IPS-20b (cell line): ENCODE data around the gene TAF11.

ENCODE experiments used
- H3K27ac ChIP-seq: one replicate; pipeline ENCODE4 v1.5.1; 2013; ENCODE audit warnings: low read length
- H3K27me3 ChIP-seq: 2 replicates; pipeline ENCODE4 v1.6.1; 2013; ENCODE audit warnings: mild to moderate bottlenecking, low read length, inconsistent platforms; ENCODE audit not compliant: insufficient read depth
- H3K36me3 ChIP-seq: 2 replicates; pipeline ENCODE4 v1.6.1; 2013; ENCODE audit warnings: low read depth, mild to moderate bottlenecking, inconsistent platforms, low read length, moderate library complexity; ENCODE audit not compliant: insufficient read depth
- H3K4me1 ChIP-seq: 2 replicates; pipeline ENCODE4 v1.6.1; 2013; ENCODE audit warnings: mild to moderate bottlenecking, control low read depth, inconsistent platforms, low read length, moderate library complexity; ENCODE audit not compliant: insufficient read depth
- H3K4me3 ChIP-seq: 2 replicates; pipeline ENCODE4 v1.5.1; 2013; ENCODE audit warnings: mild to moderate bottlenecking, low read length, inconsistent platforms
- H3K9ac ChIP-seq: 2 replicates; pipeline ENCODE4 v1.6.1; 2013; ENCODE audit warnings: low read depth, mild to moderate bottlenecking, inconsistent platforms, low read length, moderate library complexity
- H3K9me3 ChIP-seq: 2 replicates; pipeline ENCODE4 v1.6.1; 2013; ENCODE audit warnings: mild to moderate bottlenecking, low read depth, low read length, inconsistent platforms; ENCODE audit not compliant: insufficient read depth

Gene TAF11

DNA sequence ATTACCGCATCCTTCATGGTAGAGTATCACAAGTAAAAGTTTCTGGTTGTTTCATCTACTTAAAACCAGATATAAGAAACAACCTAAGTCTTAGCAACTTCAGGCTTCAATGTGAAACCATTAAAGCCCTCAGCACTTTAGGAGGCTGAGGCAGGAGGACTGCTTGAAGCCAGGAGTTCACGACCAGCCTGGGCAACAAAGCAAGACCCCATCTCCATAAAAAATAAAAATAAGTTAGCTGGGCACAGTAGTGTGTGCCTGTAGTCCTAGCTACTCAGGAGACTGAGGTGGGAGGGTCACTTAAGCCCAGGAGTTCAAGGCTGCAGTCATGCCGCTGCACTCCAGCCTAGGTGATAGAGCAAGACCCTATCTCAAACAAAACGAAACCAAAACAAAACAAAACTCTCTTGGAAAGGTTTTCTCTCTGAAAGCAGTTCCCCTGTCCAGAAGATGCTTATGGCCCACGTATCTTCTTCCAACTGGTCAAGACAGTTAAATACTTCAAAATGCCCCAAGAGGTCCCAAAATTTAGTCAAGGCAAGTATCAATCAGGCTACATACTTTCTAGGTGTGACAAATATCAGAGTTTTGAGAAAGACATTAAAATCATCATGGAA is 9.9 kb downstream of the TAF11 start:
- H3K36me3 ChIP-seq, result peaks cover 82% of the 10 kb centered on the region
- no peaks in the 10 kb centered on the region for H3K27me3 ChIP-seq

DNA sequence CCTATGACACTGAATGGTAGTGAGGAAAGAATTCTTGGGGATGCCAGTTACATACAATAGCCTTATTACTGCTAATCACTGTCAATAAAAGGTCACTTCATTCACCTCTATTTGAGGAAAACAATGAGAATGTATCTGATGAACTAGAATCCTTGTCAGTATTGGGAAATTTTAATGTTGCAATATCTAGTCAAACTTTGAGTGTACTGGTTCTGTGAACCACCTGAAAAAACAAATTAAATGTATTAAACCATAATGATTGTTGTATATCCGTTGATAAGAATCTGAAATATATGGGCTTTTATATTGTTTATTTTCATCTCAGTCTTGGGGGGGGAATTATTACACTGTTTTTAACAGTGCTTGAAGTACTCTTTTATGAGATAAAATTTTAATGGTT is 10.6 kb downstream of the TAF11 start:
- no peak overlapping the region for H3K9ac ChIP-seq
- H3K9me3 ChIP-seq, result no peaks in the 10 kb centered on the region
- peaks cover 7% of the 10 kb centered on the region; the same call in 1 of the 2 replicates for H3K4me1 ChIP-seq
- no peaks in the 10 kb centered on the region for H3K27me3 ChIP-seq
- no peak overlapping the region for H3K27ac ChIP-seq
- no peak overlapping the region for H3K4me3 ChIP-seq
- H3K36me3 ChIP-seq, result peaks cover 86% of the 10 kb centered on the region

More for the DNA sequence above, 9.9 kb downstream of the TAF11 start:
- no peak overlapping the region for H3K4me3 ChIP-seq
- H3K4me1 ChIP-seq, result peaks cover 7% of the 10 kb centered on the region; the same call in 1 of the 2 replicates
- H3K9me3 ChIP-seq, result no peaks in the 10 kb centered on the region
- no peak overlapping the region for H3K9ac ChIP-seq
- no peak overlapping the region for H3K27ac ChIP-seq

DNA sequence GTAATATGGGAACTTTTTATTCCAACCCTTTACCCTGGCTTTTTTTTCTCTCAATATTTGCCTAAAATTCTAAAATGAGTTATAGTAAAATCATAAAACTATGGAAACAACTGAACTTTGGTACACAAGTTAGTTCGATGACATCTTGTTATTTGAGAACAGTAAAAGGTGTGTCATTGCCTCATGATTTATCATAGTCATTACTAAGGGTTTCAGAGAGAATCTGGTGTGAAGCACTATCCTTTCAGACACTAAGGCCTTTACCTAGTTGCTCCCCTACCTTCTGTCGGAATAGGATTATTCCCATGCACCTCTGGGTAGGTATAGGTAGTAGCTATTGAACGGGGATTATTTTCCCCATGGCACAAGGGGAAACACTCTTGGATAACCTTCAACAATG is 11.4 kb downstream of the TAF11 start:
- Histone ChIP-seq H3K9ac (no peak overlapping the region), H3K36me3 (peaks cover 94% of the 10 kb centered on the region), H3K4me1 (peaks cover 7% of the 10 kb centered on the region; the same call in 1 of the 2 replicates), H3K4me3 (no peak overlapping the region), H3K9me3 (no peaks in the 10 kb centered on the region), H3K27ac (no peak overlapping the region), H3K27me3 (no peaks in the 10 kb centered on the region)

DNA sequence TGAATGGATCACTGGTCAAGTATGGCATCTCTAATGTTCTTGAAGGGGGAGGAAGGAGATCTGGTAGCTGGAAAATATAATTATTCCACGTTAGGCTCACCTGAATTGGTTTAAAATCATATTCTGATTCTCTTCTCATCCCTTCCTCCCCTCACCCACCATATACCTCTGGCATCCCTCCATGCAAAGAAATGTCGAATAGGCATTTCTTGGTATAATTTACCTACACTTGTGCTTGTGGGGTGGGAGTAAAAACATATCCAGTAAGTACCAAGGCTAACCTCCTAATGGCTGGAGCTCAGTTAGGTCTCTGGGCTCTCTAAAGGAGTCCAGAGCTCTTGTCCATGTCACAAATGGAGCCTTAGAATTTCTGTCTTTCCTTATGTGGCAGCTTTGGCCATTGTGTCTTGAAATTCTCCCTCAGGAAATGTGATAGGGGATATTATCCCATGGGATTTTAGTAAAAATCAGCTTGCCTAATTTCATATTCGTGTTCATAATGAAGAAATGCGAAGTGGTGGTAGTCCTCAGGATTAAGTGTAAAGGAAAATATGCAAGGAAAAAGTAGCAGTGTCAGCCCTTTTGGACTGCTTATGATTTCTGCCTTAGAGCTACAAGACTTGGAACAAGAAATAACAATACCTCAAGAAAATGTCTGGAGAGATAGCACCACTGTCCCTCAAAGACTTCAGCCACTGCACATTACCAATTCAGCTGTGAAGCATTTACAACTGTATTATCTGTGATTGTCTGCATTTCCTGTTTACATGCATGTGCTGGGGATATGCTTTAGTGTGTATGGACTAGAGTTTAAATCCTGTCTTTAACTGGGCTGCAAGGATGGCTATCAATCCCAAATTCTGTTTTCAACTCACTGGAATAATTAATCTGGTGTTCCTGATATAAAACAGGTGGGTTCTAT is 12.3 kb downstream of the TAF11 start:
- H3K4me3 ChIP-seq, result no peak overlapping the region
- H3K27ac ChIP-seq, result no peak overlapping the region
- H3K9me3 ChIP-seq, result no peaks in the 10 kb centered on the region
- no peaks in the 10 kb centered on the region for H3K27me3 ChIP-seq
- H3K4me1 ChIP-seq, result peaks cover 7% of the 10 kb centered on the region; the same call in 1 of the 2 replicates
- peaks cover 95% of the 10 kb centered on the region for H3K36me3 ChIP-seq
- no peak overlapping the region for H3K9ac ChIP-seq

DNA sequence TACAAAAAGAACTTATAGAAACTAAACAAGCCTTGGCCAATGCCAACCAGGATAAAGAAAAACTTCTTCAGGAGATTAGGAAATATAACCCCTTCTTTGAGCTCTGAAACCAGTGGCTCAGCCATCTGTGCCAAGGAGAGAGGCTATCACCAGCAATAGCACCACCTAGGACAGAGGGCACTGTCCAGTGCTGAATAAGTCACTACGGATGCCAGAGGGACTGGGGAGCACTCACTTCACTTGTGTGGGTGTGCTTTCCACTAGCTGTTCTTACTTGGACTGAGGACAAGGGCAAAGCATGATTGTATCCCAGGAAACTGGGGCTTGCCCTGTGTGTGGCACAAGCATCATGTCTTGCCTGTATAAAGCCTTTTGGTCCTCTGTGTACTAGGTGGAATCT is 15.5 kb downstream of the TAF11 start:
- Histone ChIP-seq H3K4me1 (peaks cover 7% of the 10 kb centered on the region; the same call in 1 of the 2 replicates), H3K4me3 (no peak overlapping the region), H3K27me3 (no peaks in the 10 kb centered on the region), H3K27ac (no peak overlapping the region), H3K9me3 (no peaks in the 10 kb centered on the region), H3K36me3 (peaks cover 89% of the 10 kb centered on the region), H3K9ac (no peak overlapping the region)

DNA sequence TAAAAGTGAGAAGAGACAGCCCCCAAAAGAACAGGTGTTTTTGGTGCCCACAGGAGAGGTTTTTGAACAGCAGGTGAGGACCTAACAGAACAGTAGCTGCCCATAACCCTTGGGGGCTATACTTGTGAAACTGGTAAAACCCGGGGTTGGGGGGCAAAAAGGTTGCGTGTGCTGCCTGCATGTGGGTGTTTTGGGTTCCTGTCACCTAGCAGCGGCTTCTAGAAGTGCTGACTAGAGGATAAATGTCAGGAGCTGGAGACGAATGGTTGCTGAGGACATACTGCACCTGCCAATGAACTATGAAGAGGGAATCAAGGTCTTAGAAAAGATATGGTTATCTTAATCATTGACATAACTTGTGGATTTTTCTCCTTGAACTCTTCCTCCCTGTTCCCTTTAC is 16.0 kb downstream of the TAF11 start:
- no peaks in the 10 kb centered on the region for H3K9me3 ChIP-seq
- H3K27ac ChIP-seq, result no peak overlapping the region
- no peaks in the 10 kb centered on the region for H3K27me3 ChIP-seq
- H3K4me3 ChIP-seq, result no peak overlapping the region
- H3K36me3 ChIP-seq, result peaks cover 88% of the 10 kb centered on the region
- no peak overlapping the region for H3K9ac ChIP-seq
- H3K4me1 ChIP-seq, result peaks cover 7% of the 10 kb centered on the region; the same call in 1 of the 2 replicates

DNA sequence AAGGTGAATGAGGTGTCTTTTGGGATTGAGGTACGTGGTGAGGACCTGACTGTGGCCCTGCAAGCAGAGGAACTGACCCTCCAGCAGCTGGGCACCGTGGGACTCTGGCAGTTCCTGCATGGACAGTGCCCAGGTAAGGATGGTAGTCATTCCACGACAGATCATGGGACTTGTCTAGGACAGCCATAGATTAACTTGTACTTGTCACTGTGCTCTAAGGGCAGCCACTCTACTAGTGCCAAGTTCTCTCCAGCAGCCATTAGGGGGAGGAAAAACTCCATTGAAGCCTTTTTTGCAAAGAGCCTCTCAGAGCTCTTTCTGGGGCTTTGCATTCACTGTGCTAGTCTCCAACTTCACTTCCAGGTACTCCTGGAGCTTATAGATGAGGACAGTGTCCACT is 20.4 kb downstream of the TAF11 start:
- H3K9ac ChIP-seq, result no peak overlapping the region
- no peaks in the 10 kb centered on the region for H3K4me1 ChIP-seq
- H3K9me3 ChIP-seq, result no peaks in the 10 kb centered on the region
- H3K4me3 ChIP-seq, result no peak overlapping the region
- no peak overlapping the region for H3K27ac ChIP-seq
- no peaks in the 10 kb centered on the region for H3K27me3 ChIP-seq
- peaks cover 64% of the 10 kb centered on the region for H3K36me3 ChIP-seq

DNA sequence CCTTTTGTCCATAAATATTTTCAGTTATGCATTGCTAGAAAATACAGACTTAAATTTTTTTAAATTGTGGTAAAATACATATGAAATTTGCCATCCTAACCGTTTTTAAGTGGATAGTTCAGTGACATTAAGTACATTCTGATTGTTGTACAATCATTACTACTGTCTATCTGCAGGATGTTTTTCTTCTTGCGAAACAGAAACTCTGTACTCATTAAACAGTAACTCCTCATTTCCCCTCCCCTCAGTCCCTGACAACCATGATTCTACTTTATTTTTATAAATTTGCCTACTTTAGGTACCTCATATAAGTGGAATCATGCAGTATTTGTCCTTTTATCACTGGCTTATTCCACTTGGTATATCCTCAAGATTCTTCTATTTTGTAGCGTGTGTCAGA is 21.3 kb downstream of the TAF11 start:
- no peaks in the 10 kb centered on the region for H3K4me1 ChIP-seq
- H3K4me3 ChIP-seq, result no peak overlapping the region
- no peaks in the 10 kb centered on the region for H3K27me3 ChIP-seq
- H3K36me3 ChIP-seq, result peaks cover 57% of the 10 kb centered on the region
- no peaks in the 10 kb centered on the region for H3K9me3 ChIP-seq
- no peak overlapping the region for H3K27ac ChIP-seq
- no peak overlapping the region for H3K9ac ChIP-seq

DNA sequence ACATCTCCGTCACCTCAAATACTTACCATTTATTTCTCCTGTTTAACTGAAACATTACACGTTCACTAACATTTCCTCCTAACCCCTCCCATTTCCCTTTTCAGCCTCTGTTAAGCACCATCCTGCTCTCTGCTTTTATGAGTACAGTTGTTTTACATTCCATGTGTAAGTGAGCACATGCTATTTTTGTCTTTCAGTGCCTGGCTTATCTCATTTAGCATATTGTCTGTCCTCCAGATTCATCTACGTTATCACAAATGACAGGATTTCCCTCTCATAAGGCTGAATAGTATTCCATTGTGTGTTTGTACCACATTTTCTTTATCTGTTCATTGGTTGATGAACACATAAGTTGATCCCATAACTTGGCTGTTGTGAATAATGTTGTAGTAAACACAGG is 22.7 kb downstream of the TAF11 start:
- Histone ChIP-seq H3K9ac (no peak overlapping the region), H3K27ac (no peak overlapping the region), H3K4me3 (no peak overlapping the region), H3K4me1 (no peaks in the 10 kb centered on the region), H3K27me3 (no peaks in the 10 kb centered on the region), H3K9me3 (no peaks in the 10 kb centered on the region), H3K36me3 (peaks cover 55% of the 10 kb centered on the region)

DNA sequence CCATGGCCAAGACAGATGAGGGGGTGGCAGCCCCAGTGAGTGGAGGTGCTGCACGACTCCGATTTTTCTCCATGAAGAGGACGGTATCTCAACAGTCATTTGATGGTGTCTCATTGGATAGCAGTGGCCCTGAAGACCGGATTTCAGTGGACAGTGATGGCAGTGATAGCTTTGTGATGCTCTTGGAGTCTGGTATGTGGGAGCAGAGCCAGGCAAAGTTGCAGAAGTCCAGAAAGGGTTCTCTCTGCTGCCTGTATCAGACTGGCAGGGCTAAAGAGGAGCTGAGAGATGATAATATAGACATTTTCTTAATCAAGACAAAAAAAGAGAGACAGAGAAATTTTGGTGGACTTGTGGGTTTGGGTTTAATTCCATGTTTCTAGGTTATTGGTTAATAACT is 23.8 kb downstream of the TAF11 start:
- no peaks in the 10 kb centered on the region for H3K4me1 ChIP-seq
- H3K36me3 ChIP-seq, result peaks cover 57% of the 10 kb centered on the region
- no peak overlapping the region for H3K9ac ChIP-seq
- H3K4me3 ChIP-seq, result no peak overlapping the region
- no peaks in the 10 kb centered on the region for H3K27me3 ChIP-seq
- no peaks in the 10 kb centered on the region for H3K9me3 ChIP-seq
- H3K27ac ChIP-seq, result no peak overlapping the region

DNA sequence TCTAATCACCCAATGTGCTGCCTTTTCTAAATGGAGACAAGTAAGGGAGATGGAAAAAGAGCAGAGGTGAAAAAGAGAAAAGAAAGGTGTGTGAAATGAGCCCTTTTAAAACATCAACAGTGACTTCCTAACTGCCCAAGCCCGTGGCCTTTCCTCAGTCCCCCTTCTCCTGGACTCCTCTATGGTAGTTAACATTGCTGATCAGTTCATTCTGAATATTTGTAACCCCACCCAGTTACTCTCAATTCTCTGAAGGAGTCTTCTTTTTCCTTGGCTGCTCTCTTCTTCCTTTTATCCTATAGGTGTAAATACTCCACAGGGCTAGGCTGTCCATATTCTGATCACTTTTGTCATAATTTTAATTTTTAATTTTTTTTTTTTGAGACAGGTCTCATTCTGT is 27.1 kb downstream of the TAF11 start:
- no peak overlapping the region for H3K4me3 ChIP-seq
- no peaks in the 10 kb centered on the region for H3K27me3 ChIP-seq
- H3K9ac ChIP-seq, result no peak overlapping the region
- no peaks in the 10 kb centered on the region for H3K4me1 ChIP-seq
- H3K9me3 ChIP-seq, result no peaks in the 10 kb centered on the region
- H3K27ac ChIP-seq, result no peak overlapping the region
- H3K36me3 ChIP-seq, result peaks cover 75% of the 10 kb centered on the region

DNA sequence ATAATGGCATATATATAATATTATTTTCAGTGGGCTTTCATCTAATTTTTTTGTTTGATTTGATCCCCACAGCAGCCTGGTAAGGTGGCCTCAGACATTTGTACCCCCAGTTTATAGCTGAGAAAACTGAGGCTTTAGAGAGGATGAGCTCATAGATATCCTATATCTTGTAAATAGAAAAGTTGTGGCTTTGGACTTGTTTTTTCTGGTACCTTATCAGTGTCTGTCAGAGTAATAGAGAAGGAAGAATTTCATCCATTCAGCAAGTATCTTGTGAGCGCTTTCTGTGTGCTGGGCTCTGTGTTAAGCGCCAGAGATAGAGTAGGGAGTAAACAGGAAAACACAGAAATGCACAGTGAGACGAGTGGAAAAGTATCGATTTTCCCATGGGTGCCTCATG is 27.9 kb downstream of the TAF11 start:
- no peak overlapping the region for H3K9ac ChIP-seq
- no peak overlapping the region for H3K4me3 ChIP-seq
- no peaks in the 10 kb centered on the region for H3K9me3 ChIP-seq
- peaks cover 71% of the 10 kb centered on the region for H3K36me3 ChIP-seq
- no peak overlapping the region for H3K27ac ChIP-seq
- no peaks in the 10 kb centered on the region for H3K27me3 ChIP-seq
- no peaks in the 10 kb centered on the region for H3K4me1 ChIP-seq
